Posterior cingulate gyrus (tissue), 11 donors: Measurements from ENCODE around the gene GFPT1.
"Not testable (repeated sequence)": the region's sequence is repeated elsewhere in the genome, so short reads cannot be mapped to it uniquely, and the experiment has no call there.

Source experiments
- DNase-seq, 10 donors: peaks; one replicate each; pipeline versions ENCODE4 v3.0.0 to v3.0.0-alpha.2; 2020 to 2021; ENCODE audit warnings: mixed read lengths in 3 of 10
- intact Hi-C: fragments of 100-400 bp; cut with DNase I; formaldehyde crosslinking; loops from one replicate; pipeline ENCODE4 v1.15.1; 2023

The GFPT1 gene

DNA sequence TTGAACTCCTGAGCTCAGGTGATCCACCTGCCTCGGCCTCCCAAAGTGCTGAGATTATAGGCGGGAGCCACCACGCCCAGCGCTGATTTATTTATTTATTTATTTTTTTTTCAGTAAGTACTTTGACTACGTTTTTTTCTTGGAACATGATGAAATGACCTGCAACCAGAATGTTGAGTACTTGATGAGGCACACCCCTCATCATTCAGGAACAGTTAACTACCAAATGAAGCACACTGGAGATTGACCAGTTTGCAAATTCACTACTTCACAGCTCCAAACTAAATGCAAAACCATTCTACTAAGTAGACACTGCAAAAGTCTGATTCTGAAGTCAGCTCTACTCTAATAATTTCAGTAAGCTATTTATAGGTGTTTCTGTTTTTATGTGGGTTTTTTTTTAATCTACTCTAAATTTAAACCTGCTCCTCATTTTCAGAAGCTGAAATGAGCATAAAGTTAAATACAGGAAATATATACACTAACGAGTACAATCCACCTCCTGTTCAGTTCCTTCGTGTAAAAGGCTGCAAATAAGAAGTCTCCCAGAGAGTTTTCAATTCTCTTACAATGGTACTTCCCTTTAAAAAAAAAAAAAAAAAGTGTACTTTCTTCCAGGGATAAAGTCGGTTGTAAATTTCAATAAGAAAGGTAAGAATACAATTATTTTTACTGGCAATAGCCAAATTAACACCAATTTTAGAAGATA lies 1.4 kb downstream of the GFPT1 start:
- intact Hi-C loops, result loop anchor here (1.0 to 10.0 kb wide), 2 partner anchors 52 to 259 kb away; partner anchors contain the start of genes AAK1 and NFU1
- DNase-seq, result no peak

- DNase-seq, result no peak
- intact Hi-C loops, result loop anchor here (10.0 kb wide), 1 partner anchor 260 kb away; the partner anchor contains the start of gene AAK1
These were observed 2.4 kb downstream of the GFPT1 start for GRCh38 chr2:69384618-69385081.

DNA sequence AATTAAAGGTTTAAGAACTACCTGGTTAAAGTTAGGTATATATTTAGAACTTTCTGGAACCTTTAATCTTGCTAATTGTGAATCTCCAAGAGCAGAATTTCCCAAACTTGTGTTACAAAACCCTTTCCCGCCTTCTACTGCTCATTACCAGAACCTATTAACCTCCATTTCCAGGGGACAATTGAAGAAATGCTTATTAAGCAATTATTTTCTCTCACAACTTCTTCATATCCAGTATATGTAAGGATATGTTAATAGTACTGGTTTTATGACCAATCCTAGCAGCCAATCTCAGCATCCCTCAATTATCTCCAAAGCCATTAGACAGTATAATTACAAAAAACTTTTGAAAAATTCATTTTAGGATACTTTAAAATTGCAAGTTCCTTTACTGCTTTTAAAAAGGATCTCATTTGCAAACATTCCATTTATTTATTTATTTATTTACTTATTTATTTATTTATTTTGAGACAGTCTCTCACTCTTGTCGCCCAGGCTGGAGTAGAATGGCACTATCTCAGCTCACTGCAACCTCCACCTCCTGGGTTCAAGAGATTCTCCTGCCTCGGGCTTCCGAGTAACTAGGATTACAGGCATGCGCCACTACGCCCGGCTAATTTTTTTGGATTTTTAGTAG lies 3.7 kb downstream of the GFPT1 start:
- no peak for DNase-seq
- intact Hi-C loops, result loop anchor here (10.0 kb wide), 1 partner anchor 262 kb away; the partner anchor contains the start of gene AAK1

DNA sequence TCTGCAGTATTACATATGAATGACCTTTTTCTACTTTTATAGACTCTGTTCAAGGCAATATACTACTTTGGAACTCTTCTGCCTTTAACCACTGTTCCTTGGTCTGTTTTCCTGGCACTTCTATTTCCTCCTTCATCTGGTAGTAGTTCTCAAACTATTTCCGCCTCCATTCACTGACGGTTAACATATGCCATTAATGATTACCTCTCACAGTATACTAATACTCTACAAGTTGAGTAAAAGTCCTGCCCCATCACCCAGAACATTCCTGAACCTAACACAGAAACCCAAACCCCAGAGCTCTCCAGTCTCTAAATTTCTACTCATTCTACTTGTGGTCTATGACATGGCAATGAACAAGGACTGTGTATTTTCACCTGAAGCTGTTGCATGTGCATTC lies 4.5 kb downstream of the GFPT1 start:
- intact Hi-C loops, result loop anchor here (10.0 kb wide), 1 partner anchor 262 kb away; the partner anchor contains the start of gene AAK1
- no peak for DNase-seq

- no peak for DNase-seq
- intact Hi-C loops, result loop anchor here (10.0 kb wide), 1 partner anchor 263 kb away; the partner anchor contains the start of gene AAK1
These were observed 5.7 kb downstream of the GFPT1 start for GRCh38 chr2:69381337-69381737.

DNA sequence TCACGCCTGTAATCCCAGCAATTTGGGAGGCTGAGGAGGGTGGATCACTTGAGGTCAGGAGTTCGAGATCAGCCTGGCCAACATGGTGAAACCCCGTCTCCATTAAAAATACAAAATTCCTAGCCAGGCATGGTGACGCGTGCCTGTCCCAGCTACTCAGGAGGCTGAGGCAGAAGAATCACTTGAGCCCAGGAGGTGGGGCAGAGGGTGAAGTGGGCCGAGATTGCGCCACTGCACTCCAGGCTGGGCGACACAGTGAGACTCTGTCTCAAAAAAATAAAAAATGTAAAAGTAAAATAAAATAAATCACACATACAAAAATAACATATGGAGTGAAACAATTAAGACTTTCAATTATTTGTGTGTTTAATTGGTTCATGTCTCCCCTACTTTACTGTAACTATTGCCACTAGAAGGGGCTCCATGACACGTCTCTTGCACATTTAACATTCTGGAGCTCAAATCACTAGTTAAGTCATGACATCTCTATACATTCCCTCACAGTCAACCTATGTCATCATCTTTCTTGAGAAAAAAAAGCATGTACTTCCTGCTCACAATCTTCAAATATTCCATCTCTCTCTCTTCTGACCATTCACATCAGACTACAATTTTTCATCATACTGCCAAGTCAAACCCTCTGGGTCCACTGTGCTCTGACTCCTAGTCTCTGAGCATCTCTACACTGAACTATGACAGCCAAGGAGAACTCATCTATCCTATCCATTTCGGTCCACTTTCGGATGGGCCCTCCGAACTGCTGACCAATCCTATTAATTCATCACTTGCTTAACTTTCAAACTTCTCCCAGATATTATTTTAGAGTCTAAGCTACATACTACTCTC lies 6.7 kb downstream of the GFPT1 start:
- intact Hi-C loops, result loop anchor here (10.0 kb wide), 1 partner anchor 265 kb away; the partner anchor contains the start of gene AAK1
- no peak for DNase-seq

- no peak for DNase-seq
- intact Hi-C loops, result no loop called here
These were observed 10.6 kb downstream of the GFPT1 start for GRCh38 chr2:69376403-69376802.

DNA sequence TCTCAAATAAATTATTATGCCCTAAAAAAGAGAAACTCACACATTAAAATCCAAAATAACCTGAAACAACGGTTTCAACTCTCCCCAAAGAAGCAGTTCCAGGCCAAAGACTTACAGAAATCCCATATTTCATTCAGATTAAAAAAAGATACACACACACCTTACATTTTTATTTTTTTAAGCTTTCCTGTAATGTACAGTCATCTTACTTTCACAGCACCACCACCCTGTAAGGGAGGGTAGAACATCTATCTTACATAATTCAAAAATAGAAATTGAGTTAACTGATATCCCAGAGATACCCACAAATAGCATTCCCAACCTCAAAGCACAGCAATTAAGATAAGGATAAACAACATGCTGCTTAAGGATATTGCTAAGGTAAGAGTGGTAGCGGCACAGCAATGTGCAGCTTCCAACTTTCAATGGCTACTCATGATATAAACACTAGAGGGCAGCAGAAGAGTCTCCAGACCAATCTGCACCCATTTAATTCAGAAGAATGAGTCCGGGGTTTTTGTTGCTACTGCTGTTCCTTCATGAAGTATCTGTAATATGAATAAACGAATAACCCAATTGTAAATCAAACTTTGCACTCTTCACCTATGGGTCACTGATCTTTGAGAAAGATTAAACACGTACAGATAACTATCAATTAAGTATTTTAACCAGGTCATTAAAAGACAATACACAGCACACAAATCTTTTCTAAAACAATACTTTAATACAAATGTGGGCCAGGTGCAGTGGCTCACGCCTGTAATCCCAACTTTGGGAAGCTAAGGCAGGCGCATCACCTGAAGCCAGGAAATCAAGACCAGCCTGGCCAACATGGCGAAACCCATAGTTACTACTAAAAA lies 11.3 kb downstream of the GFPT1 start:
- DNase-seq, result no peak
- intact Hi-C loops, result loop anchor here (1.0 kb wide), 1 partner anchor 339 kb away; no protein-coding TSS in a partner anchor

DNA sequence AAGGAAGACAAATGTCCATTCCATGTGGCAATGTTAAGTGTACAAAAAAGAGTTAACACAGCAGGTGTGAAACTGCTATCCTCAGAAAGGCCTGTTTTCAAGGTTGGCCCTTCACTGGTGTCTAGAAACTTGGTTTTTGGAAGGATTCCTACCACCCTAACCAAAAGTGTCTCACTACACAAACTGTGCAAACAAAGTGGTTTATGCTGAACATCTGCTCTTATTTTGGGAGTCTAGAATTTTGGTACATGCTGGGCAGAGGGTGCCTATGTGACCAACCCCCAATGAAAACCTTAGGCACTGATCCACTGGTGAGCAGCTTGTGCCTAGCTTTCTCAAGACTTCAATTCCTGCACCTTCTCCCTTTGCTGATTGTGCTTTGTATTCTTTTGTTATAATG lies 14.3 kb downstream of the GFPT1 start:
- DNase-seq, result no peak
- intact Hi-C loops, result no loop called here

DNA sequence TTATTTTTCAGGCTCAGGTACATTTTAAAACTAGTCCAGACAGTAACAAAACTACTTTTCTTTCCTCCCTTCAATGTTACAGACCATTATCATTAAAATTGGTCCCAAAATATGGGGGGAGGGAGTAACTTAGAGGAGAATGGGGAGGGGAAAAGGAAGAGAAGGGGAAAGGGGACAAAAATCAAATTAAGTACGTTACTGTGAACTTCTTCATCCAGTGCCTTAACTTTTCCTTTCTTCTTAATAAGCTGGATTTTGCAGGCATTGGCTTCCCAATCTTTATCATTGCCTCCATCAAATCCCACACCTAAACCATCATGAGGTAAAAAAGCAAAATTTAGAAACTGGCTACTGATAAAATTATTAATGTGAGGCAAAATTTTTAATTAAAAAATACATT lies 17.2 kb downstream of the GFPT1 start:
- intact Hi-C loops, result no loop called here
- DNase-seq, result no peak

DNA sequence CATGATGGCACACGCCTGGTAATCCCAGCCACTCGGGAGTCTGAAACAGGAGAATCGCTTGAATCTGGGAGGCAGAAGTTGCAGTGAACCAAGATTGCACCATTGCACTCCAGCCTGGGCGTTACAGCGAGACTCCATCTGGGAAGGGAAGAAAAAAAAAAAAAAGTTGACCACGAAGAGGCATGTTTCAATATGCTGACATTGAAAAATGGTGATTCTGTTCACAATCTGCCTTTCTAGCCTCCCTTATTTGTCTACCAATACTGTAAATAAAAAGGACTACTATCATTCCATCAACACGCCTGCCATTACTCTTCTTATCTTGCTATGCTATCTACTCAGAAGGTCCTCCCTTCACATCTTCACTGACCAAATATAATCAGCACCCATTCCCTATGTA lies 18.4 kb downstream of the GFPT1 start:
- DNase-seq, result no peak
- intact Hi-C loops, result no loop called here

- no peak for DNase-seq
- intact Hi-C loops, result no loop called here
These were observed 27.7 kb downstream of the GFPT1 start for GRCh38 chr2:69359371-69359770.

- intact Hi-C loops, result no loop called here
- DNase-seq, result no peak
These were observed 28.1 kb downstream of the GFPT1 start for GRCh38 chr2:69358914-69359313.

- intact Hi-C loops, result no loop called here
- DNase-seq, result no peak
These were observed 30.6 kb downstream of the GFPT1 start for GRCh38 chr2:69356471-69356870.

DNA sequence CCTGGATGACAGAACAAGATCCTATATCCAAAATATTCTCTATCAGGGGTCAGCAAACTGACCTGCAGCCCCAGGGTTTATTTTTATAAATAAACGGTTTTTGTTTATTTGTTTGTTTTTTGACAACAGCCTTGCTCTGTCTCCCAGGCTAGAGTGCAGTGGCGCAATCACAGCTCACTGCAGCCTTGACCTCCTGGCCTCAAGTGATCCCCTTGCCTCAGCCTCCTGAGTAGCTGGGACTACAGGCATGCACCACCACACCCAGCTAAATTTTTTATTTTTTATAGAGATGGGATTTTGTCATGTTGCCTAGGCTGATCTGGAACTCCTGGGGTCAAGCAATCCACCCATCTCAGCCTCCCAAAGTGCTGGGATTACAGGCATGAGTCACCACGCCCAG lies 32.1 kb downstream of the GFPT1 start:
- intact Hi-C loops, DNase-seq: not testable (repeated sequence)

- intact Hi-C loops, result no loop called here
- DNase-seq, result no peak
These were observed 33.7 kb downstream of the GFPT1 start for GRCh38 chr2:69353360-69353759.

DNA sequence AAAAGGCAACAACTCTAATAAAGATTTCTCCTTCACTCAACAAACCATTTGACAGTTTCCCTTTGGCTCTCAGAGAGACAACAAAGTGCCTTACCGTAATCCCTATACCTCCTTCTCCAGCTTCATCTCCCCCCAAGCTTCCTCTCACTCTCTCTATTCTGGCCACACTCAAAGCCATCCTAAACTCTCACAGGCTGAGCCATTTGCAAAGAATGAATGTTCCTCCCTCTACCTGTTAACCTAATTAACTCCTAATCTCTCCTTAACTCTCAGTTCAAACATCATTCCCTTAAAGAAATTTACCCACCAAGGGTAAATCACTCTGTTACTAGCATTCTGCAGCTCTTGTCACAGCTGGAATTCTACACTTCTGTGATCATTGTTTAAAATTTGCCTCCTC lies 38.2 kb downstream of the GFPT1 start:
- intact Hi-C loops, result no loop called here
- no peak for DNase-seq

DNA sequence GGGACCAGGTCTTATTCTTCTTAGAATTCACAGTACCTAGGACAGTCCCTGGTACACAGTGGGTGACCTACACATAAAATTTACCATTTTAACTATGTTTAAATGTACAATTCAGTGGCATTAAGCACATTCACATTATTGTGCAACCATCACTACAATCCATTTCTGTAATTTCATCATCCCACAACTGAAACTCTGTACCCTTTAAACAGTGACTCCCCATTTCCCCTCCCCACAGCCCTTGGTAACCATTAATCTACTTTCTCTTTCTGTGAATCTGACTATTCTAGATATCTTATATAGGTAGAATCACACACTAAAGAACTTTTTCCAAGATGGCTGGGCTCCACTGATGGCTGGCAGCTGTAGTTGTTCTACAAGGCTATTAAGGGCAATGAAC lies 41.6 kb downstream of the GFPT1 start:
- intact Hi-C loops, result no loop called here

DNA sequence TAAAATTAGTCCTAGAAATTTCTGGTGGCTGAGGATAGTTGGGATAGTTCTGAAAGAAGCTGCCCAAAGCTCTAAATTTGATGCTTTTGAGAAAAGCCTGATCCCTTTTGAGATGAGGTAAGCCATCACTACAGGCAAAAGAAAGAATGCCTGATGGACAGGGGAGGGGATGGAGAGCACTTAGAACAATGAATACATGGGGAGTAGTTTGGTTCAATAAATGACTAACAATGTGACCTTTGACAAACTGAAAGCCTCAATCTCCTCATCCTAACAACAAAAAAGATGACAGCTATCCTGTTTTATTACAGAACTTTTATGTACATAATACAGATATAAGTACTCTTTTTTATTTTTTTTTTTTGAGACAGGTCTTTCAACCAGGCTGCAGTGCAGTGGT lies 42.7 kb downstream of the GFPT1 start:
- intact Hi-C loops, result no loop called here
- no peak for DNase-seq

More for the DNA sequence above, 41.6 kb downstream of the GFPT1 start:
- no peak for DNase-seq
